Retinal pigment epithelial cell (primary cell): ENCODE results near the gene MICA.
"Not testable (repeated sequence)": the region's sequence is repeated elsewhere in the genome, so short reads cannot be mapped to it uniquely, and the experiment has no call there.

Experiments used
- DNase-seq: peaks from one replicate; pipeline ENCODE4 v3.0.0-alpha.2; 2010; ENCODE audit warnings: low read depth
- H3K4me3 ChIP-seq: 2 replicates; pipeline ENCODE4 v1.5.1; 2011; ENCODE audit warnings: mild to moderate bottlenecking, low read length, control low read depth, moderate library complexity
- CTCF ChIP-seq: conservative IDR thresholded peaks from 2 replicates; pipeline ENCODE4 v1.5.1; 2011; ENCODE audit warnings: low read depth, low read length, control low read depth, inconsistent platforms

The MICA gene

GRCh38 chr6:31381666-31382065, 21.7 kb upstream of the MICA start:
- H3K4me3 ChIP-seq = no peak overlapping the region
- no peak for DNase-seq
- TF ChIP-seq CTCF = no peak

- H3K4me3 ChIP-seq = no peak overlapping the region
- TF ChIP-seq CTCF = no peak
- no peak for DNase-seq
These were observed 20.2 kb upstream of the MICA start for GRCh38 chr6:31383149-31383548.

GRCh38 chr6:31385041-31385440, 18.4 kb upstream of the MICA start:
- TF ChIP-seq CTCF = no peak
- DNase-seq = no peak
- no peak overlapping the region for H3K4me3 ChIP-seq

GRCh38 chr6:31386099-31386498, 17.3 kb upstream of the MICA start:
- DNase-seq = no peak
- H3K4me3 ChIP-seq = no peak overlapping the region
- TF ChIP-seq CTCF = no peak

- no peak for TF ChIP-seq CTCF
- DNase-seq = no peak
- H3K4me3 ChIP-seq = no peak overlapping the region
These were observed 16.4 kb upstream of the MICA start for GRCh38 chr6:31386977-31387376.

- DNase-seq, H3K4me3 ChIP-seq: not testable (repeated sequence)
These were observed 14.2 kb upstream of the MICA start for GRCh38 chr6:31388916-31389801.

- H3K4me3 ChIP-seq, DNase-seq: not testable (repeated sequence)
These were observed 13.6 kb upstream of the MICA start for GRCh38 chr6:31389802-31390132.

- no peak for TF ChIP-seq CTCF
- H3K4me3 ChIP-seq = no peak overlapping the region
- DNase-seq = no peak
These were observed 9.5 kb upstream of the MICA start for GRCh38 chr6:31393932-31394331.
